ENCODE measurements around the gene ERBB4. TPM values are rescaled to one million over a fixed set of nuclear protein-coding genes. Genes with fewer than 3 reads are reported as not detected.

ERBB4 gene
- polyA plus RNA-seq, 1 experiment = not detected

DNA sequence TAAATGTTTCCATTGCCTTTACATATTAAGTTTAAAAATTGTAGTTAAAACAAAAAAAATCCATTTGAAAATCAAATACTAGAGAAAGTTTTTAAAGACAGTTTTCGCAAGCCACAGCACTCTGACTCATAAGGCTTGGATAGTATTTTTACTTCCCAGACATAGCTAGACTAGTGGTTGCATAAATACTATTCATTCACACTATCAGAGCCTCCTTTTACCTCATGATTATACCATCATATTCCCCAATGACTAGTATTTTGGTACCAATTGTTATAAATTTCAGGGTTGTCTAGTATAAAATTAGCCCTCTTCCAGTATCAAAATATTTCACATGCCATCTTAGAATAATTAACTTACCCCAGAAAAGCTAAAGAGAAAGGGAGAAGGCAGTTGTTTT, 393.5 kb downstream of the ERBB4 start:
- ChIA-PET CTCF (interaction anchor here (1.0 to 1.5 kb wide), 2 partner anchors 11 to 422 kb away, joined by 3 to 4 read pairs; no protein-coding TSS in a partner anchor), POLR2A (no interaction called here)
- TF ChIP-seq, protein P1, sequence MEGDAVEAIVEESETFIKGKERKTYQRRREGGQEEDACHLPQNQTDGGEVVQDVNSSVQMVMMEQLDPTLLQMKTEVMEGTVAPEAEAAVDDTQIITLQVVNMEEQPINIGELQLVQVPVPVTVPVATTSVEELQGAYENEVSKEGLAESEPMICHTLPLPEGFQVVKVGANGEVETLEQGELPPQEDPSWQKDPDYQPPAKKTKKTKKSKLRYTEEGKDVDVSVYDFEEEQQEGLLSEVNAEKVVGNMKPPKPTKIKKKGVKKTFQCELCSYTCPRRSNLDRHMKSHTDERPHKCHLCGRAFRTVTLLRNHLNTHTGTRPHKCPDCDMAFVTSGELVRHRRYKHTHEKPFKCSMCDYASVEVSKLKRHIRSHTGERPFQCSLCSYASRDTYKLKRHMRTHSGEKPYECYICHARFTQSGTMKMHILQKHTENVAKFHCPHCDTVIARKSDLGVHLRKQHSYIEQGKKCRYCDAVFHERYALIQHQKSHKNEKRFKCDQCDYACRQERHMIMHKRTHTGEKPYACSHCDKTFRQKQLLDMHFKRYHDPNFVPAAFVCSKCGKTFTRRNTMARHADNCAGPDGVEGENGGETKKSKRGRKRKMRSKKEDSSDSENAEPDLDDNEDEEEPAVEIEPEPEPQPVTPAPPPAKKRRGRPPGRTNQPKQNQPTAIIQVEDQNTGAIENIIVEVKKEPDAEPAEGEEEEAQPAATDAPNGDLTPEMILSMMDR (IDR thresholded peaks at IDR 0.05; ENCODE audit: low read depth, low read length) = no peak
- no peaks in the 10 kb centered on the region for H3K27me3 ChIP-seq (ENCODE audit: control insufficient read depth, insufficient read depth, low read length)
- H3K9me3 ChIP-seq (ENCODE audit: control insufficient read depth, insufficient read depth, low read length) = no peaks in the 10 kb centered on the region
- H3K27ac ChIP-seq (ENCODE audit: low read depth, low read length) = no peak overlapping the region
- no peak for DNase-seq (ENCODE audit: low read depth, low spot score)
- H3K4me3 ChIP-seq (ENCODE audit: low read depth, low read length) = no peak overlapping the region

DNA sequence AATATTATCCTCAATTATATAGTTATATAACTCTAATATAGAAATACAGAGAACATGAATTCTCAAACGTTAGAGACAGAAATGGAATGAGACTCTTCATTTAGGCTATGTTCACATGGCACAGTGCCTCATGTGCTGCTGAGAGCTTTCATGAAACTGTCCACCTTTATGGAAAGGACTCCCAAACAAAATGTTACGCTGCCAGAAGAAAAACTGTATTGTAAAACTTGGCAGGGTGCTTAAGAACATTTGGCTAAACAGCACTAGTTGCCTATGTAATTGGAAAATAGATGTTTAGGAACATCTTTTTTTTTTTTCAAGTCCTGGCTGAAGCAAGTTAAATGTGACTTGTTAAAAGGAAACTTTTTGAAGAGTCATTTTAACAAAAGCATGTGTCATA, 396.0 kb downstream of the ERBB4 start:
- no peak for DNase-seq (ENCODE audit: low read depth, low spot score)
- TF ChIP-seq, protein P1 (IDR thresholded peaks at IDR 0.05; ENCODE audit: low read depth, low read length) = no peak
- no peaks in the 10 kb centered on the region for H3K9me3 ChIP-seq (ENCODE audit: control insufficient read depth, insufficient read depth, low read length)
- ChIA-PET CTCF (no interaction called here), POLR2A (no interaction called here)
- no peaks in the 10 kb centered on the region for H3K27me3 ChIP-seq (ENCODE audit: control insufficient read depth, insufficient read depth, low read length)
- no peak overlapping the region for H3K4me3 ChIP-seq (ENCODE audit: low read depth, low read length)
- no peak overlapping the region for H3K27ac ChIP-seq (ENCODE audit: low read depth, low read length)

DNA sequence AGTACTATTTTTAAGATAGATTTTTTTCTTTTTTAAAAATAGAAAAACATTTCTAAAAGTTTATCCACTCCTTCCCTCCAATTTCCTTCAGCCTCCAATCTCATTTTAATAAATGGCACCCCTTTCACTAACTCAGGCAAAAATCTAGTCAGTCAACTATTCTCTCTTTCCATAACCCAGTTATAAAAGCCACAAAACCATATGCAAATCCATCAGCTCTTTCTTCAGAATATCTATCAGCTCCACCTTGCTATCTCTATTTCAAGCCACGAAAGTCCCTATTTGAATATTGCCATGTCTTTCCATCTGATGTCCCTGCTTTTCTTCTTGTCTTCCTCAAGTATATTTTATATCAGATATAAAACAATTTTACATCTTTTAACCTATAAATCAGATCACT, 397.1 kb downstream of the ERBB4 start:
- TF ChIP-seq, protein P1 (IDR thresholded peaks at IDR 0.05; ENCODE audit: low read depth, low read length) = no peak
- H3K27me3 ChIP-seq (ENCODE audit: control insufficient read depth, insufficient read depth, low read length) = no peaks in the 10 kb centered on the region
- no peak overlapping the region for H3K4me3 ChIP-seq (ENCODE audit: low read depth, low read length)
- H3K27ac ChIP-seq (ENCODE audit: low read depth, low read length) = no peak overlapping the region
- DNase-seq (ENCODE audit: low read depth, low spot score) = no peak
- no peaks in the 10 kb centered on the region for H3K9me3 ChIP-seq (ENCODE audit: control insufficient read depth, insufficient read depth, low read length)
- ChIA-PET CTCF (no interaction called here), POLR2A (no interaction called here)

DNA sequence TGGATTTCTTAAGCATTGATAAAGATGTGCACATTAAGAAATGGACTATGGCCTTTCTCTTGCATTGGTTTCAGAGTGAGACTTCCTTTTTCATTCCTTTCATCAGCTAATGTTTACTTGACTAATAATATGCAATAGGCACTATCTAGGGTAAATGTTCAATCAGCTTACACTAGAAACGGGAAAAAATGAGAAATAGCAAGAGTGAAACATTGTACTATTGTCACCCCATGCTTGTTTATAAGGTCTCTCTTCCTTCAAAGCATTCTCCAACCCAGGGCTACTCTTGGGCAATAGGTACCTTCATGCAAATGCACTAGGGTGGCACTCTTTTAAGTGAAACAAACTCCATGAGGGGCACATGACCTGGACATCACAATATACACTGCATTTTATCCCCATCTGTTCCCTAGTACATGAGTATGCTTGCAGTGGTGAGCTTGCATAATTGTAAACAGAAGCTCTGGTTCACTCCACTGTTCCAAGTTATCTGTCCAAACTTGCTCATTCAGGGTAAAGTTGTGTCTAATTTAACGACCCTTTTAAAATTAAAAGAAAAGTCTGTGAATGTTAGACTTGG, 402.3 kb downstream of the ERBB4 start:
- H3K27me3 ChIP-seq (ENCODE audit: control insufficient read depth, insufficient read depth, low read length) = no peaks in the 10 kb centered on the region
- ChIA-PET POLR2A (no interaction called here), CTCF (no interaction called here)
- H3K9me3 ChIP-seq (ENCODE audit: control insufficient read depth, insufficient read depth, low read length) = 0 out of 2 replicates have a peak, but pooled peaks cover 3% of the 10 kb centered on the region
- no peak for DNase-seq (ENCODE audit: low read depth, low spot score)
- no peak overlapping the region for H3K4me3 ChIP-seq (ENCODE audit: low read depth, low read length)
- TF ChIP-seq, protein P1 (IDR thresholded peaks at IDR 0.05; ENCODE audit: low read depth, low read length) = no peak
- H3K27ac ChIP-seq (ENCODE audit: low read depth, low read length) = no peak overlapping the region

DNA sequence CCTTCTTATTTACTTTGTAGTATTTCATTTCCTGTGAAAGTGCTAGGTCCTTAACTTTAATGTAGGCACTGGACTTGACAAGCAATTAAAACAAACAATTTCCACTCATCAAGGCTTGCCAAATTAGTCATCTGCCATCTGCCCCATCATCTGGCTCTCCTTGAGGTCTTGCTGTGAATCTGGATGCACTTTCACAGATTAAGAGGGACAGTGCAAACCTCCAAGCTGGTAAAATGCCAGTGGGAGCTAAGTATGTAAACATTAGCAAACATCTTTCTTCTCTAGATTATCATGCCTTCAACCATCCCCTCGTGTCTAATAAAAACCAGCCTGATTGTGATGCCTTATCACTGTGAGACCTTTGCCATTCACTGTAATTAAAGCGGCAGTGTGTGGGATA, 402.9 kb downstream of the ERBB4 start:
- POLR2A ChIA-PET = no interaction called here
- CTCF ChIA-PET = no interaction called here
- no peak for DNase-seq (ENCODE audit: low read depth, low spot score)
- TF ChIP-seq, protein P1 (IDR thresholded peaks at IDR 0.05; ENCODE audit: low read depth, low read length) = no peak
- no peaks in the 10 kb centered on the region for H3K27me3 ChIP-seq (ENCODE audit: control insufficient read depth, insufficient read depth, low read length)
- no peak overlapping the region for H3K4me3 ChIP-seq (ENCODE audit: low read depth, low read length)
- H3K9me3 ChIP-seq (ENCODE audit: control insufficient read depth, insufficient read depth, low read length) = 0 out of 2 replicates have a peak, but pooled peaks cover 3% of the 10 kb centered on the region
- H3K27ac ChIP-seq (ENCODE audit: low read depth, low read length) = no peak overlapping the region
